ENCODE data around the gene THSD4.

THSD4 gene

GRCh38 chr15:71275566-71276335 lies 160.5 kb downstream of the THSD4 start:
- no peak overlapping the region for H3K4me3 ChIP-seq
- no peak overlapping the region for H3K27ac ChIP-seq

DNA sequence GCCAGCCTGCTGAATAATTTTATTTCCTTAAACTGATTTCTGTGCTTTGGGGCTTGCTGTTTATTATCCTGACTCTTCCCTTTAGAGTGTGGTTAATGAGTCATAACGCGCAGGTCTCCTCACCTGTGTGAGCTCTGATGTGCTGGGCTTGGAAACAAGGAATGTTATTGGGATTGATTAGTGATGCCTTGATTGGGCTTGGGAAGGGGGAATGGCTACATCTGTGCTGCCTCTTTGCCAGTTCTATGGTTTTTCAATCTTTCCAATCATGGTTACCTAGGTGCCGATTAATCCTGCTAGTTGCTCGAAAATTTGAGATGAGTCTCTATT lies 161.0 kb downstream of the THSD4 start:
- Histone ChIP-seq H3K4me3 (no peak overlapping the region), H3K27ac (no peak overlapping the region)

GRCh38 chr15:71278989-71279756 lies 163.9 kb downstream of the THSD4 start:
- peak overlapping the region in 3 of 21 experiments; percentile 25 to 68 (median 54) for H3K27ac ChIP-seq
- H3K4me3 ChIP-seq: no peak overlapping the region

DNA sequence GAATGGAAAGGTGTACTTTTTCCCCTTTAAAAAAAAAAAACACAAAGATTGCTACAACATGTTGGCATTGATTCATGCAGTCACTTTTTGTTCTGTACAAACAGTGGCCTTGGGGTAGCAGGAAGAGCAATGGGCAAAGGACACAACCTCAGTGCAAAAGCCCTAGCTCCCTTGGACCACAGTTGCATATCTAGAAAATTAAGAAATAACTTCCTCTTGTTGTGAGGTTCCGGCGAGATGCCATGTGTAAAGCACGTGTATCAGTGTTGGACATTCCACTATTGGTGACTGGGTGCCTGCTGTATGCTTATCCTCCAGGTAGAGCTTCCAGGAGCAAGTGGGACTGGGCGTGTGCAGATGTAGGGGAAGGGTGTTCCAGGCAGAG lies 164.5 kb downstream of the THSD4 start:
- Histone ChIP-seq H3K4me3 (no peak overlapping the region), H3K27ac (peak overlapping the region in 1 of 21 experiments; percentile 68)

DNA sequence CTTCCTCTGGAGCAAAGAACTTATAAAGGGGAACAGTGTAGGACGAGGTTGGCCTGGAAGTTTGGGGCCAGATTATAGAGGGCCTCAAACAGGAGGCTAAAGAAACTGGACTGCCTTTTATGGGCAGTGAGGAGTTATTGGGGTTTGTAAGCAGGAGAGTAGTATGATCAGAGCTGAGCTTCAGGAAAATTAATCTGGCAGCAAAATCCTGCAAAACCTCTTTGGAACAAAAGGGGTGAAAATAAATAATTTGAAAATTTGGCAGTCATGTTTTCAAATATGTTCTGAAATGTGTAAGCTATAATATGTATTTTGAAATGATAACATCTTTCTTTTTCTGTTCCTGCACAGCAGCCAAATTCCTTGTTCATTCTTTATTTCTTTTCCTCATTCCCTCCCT lies 164.9 kb downstream of the THSD4 start:
- peak overlapping the region in 1 of 21 experiments; percentile 29 for H3K27ac ChIP-seq

DNA sequence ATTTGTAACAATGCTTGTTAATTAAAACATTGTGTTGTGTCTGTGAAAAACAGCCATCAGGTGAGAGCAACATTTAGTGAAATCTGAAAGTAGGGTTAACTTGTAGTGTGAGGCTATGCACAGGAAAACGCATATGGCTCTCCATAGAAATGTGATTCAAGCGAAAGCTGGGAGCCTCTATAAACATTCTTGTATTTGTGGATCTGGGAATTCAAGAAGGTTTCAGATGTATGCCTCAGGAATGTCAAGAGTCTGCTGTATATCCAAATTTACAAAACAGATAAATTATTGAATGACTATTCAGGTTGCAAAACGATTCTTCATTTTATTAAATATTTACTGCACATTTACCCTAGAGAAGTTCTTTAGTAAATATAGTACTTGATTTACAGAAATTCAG lies 166.0 kb downstream of the THSD4 start:
- no peak overlapping the region for H3K27ac ChIP-seq
- H3K4me3 ChIP-seq: no peak overlapping the region

More for the DNA sequence above, 164.9 kb downstream of the THSD4 start:
- no peak overlapping the region for H3K4me3 ChIP-seq

GRCh38 chr15:71282076-71282475 lies 166.8 kb downstream of the THSD4 start:
- H3K27ac ChIP-seq: peak overlapping the region in 1 of 21 experiments; percentile 51
- no peak overlapping the region for H3K4me3 ChIP-seq

- H3K27ac ChIP-seq: no peak overlapping the region
- no peak overlapping the region for H3K4me3 ChIP-seq
Measured at GRCh38 chr15:71288348-71288955, 173.2 kb downstream of the THSD4 start.

GRCh38 chr15:71290002-71290401 lies 174.7 kb downstream of the THSD4 start:
- H3K4me3 ChIP-seq: no peak overlapping the region
- H3K27ac ChIP-seq: no peak overlapping the region

- Histone ChIP-seq H3K27ac (no peak overlapping the region), H3K4me3 (no peak overlapping the region)
Measured at GRCh38 chr15:71290881-71291635, 175.8 kb downstream of the THSD4 start.

DNA sequence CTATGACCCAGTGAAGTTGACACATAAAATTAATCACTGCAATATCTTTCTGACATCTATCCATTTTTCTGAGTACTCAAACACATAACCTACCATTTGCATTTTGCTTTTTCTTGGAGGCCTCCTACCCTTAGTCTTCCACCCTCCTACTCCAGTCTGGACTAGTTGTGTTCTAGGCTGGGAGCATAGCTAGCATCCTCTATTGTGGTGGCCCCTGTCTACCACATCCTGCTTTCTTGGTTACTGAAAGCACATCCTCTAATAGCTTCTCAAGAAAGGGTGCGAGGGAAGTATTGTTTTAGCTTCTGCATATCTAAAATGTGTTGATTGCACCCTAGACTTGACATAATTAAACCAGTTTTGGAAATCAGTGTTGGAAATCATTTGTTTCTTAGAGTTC lies 176.5 kb downstream of the THSD4 start:
- H3K27ac ChIP-seq: no peak overlapping the region
- H3K4me3 ChIP-seq: no peak overlapping the region

- Histone ChIP-seq H3K27ac (peak overlapping the region in 2 of 21 experiments; percentile 54 to 72), H3K4me3 (no peak overlapping the region)
Measured at GRCh38 chr15:71293723-71294122, 178.5 kb downstream of the THSD4 start.

DNA sequence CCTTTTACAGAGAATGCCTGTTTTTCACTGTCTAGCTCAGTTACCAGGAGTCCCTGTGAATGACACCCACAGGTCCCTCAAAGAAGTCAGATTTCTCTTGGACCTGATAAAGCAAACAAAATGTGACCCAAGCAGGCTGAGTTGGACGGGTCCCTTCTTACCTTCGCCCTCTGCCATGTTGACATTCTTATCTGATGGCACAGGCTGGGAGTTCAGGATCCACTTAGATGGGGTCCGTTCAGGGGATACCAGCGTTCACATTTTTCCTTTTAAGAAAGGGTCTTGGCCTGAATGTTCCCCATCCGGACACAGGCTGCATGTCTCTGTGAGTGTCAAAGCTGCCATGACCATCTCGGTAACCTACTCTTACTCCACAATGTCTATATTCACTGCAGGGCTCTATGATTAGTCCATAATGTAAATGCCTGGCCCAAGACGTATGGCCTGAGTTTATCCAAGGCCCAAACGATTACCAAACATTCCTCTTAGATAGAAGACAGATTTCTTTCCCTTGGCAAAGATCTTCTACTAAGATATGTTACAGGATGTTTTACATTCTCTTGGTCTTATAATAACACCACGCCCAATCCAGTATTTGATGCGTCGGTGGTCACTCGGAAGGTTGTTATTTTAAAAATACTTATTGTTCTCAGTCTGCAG lies 179.1 kb downstream of the THSD4 start:
- Histone ChIP-seq H3K4me3 (no peak overlapping the region), H3K27ac (peak overlapping the region in 4 of 21 experiments; percentile 35 to 72 (median 50))

GRCh38 chr15:71294911-71295602 lies 179.8 kb downstream of the THSD4 start:
- Histone ChIP-seq H3K4me3 (no peak overlapping the region), H3K27ac (peak overlapping the region in 14 of 21 experiments; percentile 1 to 72 (median 50))

- Histone ChIP-seq H3K4me3 (no peak overlapping the region), H3K27ac (peak overlapping the region in 4 of 21 experiments; percentile 1 to 72 (median 56))
Measured at GRCh38 chr15:71295603-71296314, 180.5 kb downstream of the THSD4 start.

- H3K4me3 ChIP-seq: no peak overlapping the region
- no peak overlapping the region for H3K27ac ChIP-seq
Measured at GRCh38 chr15:71296315-71296679, 181.0 kb downstream of the THSD4 start.

GRCh38 chr15:71301958-71302621 lies 186.8 kb downstream of the THSD4 start:
- H3K27ac ChIP-seq: peak overlapping the region in 1 of 21 experiments; percentile 8
- no peak overlapping the region for H3K4me3 ChIP-seq
